Measurements from ENCODE around the gene APOBEC3B.

Gene APOBEC3B

DNA sequence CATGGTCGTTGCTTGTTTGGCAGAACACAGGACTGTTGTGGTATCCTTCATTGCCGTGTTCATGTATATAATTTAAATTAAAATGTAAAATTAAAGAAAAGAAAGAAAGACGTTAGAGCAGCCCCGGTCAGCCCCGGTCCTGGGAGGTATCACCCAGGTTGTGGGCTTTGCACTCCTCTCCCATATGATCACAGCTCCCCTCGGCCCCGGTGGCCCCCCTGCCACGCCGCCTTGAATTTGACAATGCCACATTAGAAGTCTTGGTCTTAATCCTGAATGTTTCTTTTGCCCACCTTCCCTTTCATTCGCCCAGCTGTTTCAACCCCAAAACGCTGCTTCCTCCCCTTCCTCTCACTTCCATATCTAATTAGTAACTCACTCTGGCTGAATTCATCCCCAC is 13.3 kb upstream of the APOBEC3B start:
- H3K4me3 ChIP-seq (ENCODE audit: low read depth, low read length) = no peak overlapping the region

DNA sequence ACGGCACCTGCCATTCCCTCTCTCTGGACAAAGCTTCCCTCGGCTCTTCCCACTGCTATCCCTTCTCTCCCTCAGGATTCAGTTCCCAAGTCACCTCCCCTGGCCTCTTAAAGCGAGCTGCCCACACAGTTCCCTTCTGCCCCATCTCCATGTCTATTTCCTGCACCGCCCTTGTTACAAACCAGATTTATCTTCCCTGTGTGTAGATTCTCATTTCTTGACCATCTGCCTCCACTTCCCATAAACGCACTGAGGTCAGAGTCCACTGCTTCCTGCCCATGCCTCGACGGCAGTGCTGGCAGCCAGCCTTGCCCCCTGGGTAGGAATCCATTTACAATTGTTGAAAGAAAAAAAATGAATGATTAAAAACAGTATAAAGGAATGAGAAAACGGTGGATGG is 11.6 kb upstream of the APOBEC3B start:
- DNase-seq (ENCODE audit: low read depth) = no peak
- H3K4me3 ChIP-seq (ENCODE audit: low read depth, low read length) = no peak overlapping the region

More for the DNA sequence above, 13.3 kb upstream of the APOBEC3B start:
- TF ChIP-seq, protein P1, sequence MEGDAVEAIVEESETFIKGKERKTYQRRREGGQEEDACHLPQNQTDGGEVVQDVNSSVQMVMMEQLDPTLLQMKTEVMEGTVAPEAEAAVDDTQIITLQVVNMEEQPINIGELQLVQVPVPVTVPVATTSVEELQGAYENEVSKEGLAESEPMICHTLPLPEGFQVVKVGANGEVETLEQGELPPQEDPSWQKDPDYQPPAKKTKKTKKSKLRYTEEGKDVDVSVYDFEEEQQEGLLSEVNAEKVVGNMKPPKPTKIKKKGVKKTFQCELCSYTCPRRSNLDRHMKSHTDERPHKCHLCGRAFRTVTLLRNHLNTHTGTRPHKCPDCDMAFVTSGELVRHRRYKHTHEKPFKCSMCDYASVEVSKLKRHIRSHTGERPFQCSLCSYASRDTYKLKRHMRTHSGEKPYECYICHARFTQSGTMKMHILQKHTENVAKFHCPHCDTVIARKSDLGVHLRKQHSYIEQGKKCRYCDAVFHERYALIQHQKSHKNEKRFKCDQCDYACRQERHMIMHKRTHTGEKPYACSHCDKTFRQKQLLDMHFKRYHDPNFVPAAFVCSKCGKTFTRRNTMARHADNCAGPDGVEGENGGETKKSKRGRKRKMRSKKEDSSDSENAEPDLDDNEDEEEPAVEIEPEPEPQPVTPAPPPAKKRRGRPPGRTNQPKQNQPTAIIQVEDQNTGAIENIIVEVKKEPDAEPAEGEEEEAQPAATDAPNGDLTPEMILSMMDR (conservative IDR thresholded peaks at IDR 0.05; ENCODE audit: low read depth, low read length) = no peak
- no peak for DNase-seq (ENCODE audit: low read depth)

GRCh38 chr22:38971202-38971601 is 10.9 kb upstream of the APOBEC3B start:
- DNase-seq (ENCODE audit: low read depth) = no peak
- H3K4me3 ChIP-seq (ENCODE audit: low read depth, low read length) = no peak overlapping the region
- TF ChIP-seq, protein P1 (conservative IDR thresholded peaks at IDR 0.05; ENCODE audit: low read depth, low read length) = no peak

More for the DNA sequence above, 11.6 kb upstream of the APOBEC3B start:
- TF ChIP-seq, protein P1 (conservative IDR thresholded peaks at IDR 0.05; ENCODE audit: low read depth, low read length) = no peak

GRCh38 chr22:38971791-38972190 is 10.4 kb upstream of the APOBEC3B start:
- TF ChIP-seq, protein P1 (conservative IDR thresholded peaks at IDR 0.05; ENCODE audit: low read depth, low read length) = no peak
- no peak overlapping the region for H3K4me3 ChIP-seq (ENCODE audit: low read depth, low read length)
- DNase-seq (ENCODE audit: low read depth) = no peak

DNA sequence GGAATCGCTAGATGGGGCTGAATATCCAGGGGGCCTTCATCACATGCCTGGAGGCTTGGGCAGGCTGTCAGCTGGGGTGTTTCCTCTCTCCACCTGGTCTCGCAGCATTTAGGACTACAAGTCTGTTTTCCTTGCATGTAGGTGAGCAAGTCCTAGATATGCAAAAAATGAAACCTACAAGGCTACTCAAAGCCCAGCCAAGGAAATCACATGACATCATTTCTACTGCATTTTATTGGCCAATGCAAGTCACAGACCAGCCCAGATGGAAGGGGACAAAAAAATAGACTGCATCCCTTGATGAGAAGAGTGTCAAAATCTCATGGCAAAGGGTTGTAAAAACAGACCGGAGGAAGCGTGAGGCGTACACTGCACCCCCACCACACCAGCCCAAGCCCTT is 9.6 kb upstream of the APOBEC3B start:
- H3K4me3 ChIP-seq (ENCODE audit: low read depth, low read length) = no peak overlapping the region
- DNase-seq (ENCODE audit: low read depth) = no peak

DNA sequence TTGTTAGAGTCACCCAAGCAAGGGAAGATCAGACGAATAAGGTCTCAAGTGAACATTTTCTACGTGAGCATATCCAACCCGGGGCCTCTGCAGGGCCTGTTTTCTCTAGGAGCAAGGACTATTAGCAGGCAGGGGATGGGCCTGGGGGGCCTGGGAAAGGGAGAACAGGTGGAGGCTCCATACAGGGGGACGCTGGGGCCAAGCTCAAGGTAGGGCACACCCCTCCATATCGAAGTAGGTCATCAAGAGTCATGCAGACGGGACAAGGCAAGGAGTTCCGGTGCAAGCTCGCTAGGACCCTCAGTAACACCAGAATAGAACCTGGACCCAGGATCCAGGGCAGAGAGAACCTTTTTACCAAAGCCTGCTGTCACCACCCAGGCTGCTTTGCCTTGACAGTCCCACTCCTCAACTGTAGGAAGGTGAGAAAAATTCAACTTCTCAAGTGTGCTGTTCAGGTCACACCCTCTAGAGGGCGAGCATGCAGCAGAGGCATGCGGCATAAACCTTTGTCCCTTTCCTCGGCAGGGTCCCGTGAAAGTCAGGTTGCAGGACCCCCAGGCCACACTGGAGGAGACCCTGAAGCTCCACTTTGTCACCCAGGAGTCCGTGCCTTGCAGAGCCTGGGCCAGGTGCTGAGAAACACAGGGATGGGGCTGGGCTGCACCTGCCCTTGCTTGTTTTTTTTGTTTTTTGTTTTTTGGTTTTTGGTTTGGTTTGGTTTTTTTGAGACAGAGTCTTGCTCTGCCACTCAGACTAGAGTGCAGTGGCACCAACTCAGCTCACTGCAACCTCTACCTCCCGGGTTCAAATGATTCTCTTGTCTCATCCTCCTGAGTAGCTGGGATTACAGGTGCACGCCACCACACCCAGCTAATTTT is 8.6 kb upstream of the APOBEC3B start:
- TF ChIP-seq, protein P1 (conservative IDR thresholded peaks at IDR 0.05; ENCODE audit: low read depth, low read length) = no peak
- no peak overlapping the region for H3K4me3 ChIP-seq (ENCODE audit: low read depth, low read length)
- no peak for DNase-seq (ENCODE audit: low read depth)

More for the DNA sequence above, 9.6 kb upstream of the APOBEC3B start:
- TF ChIP-seq, protein P1 (conservative IDR thresholded peaks at IDR 0.05; ENCODE audit: low read depth, low read length) = no peak
